ENCODE measurements around the gene CRACDL.
"Not testable (repeated sequence)": the region's sequence is repeated elsewhere in the genome, so short reads cannot be mapped to it uniquely, and the experiment has no call there.

Gene CRACDL

GRCh38 chr2:98882368-98882767, 53.7 kb downstream of the CRACDL start:
- DNase-seq (ENCODE audit: low read depth): no peak

DNA sequence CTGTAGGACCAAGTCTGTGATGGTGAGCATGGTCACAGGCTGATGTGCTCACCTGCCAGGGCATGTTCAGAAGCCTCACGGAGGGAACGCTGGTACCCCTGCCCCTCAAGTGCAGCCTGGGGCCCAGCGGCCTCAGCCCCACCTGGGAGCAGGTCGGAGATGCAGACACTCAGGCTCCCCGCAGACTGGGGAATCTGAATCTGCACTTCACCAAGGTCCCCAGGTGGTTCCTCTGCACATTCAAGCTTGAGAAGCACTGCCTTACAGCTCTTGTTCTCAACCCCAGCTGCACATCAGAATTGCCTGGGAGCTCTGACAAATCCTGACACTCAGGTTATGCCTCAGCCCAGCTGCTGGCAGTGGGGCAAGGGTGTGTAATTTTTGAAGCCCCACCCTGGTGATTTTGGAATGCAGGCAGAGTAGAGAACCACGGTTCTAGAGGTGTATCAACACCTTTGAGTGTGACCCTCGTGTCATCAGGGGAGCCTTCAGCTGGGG, 54.8 kb downstream of the CRACDL start:
- no peak for DNase-seq (ENCODE audit: low read depth)

- DNase-seq (ENCODE audit: low read depth): no peak
Observed at GRCh38 chr2:98880266-98881152, 55.5 kb downstream of the CRACDL start.

DNA sequence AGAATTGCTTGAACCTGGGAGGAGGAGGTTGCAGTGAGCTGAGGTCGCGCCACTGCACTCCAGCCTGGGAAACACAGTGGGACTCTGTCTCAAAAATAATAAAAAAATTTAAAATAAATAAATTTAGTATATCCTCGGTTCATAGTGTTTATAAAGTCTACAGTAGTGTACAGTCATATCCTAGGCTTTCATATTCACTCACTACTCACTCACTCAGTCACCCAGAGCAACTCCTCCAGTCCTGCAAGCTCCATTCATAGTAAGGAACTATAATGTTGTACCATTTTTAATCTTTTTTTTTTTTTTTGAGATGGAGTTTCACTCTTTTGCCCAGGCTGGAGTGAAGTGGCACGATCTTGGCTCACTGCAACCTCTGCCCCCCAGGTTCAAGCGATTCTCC, 58.4 kb downstream of the CRACDL start:
- not testable (repeated sequence) for DNase-seq (ENCODE audit: low read depth)

DNA sequence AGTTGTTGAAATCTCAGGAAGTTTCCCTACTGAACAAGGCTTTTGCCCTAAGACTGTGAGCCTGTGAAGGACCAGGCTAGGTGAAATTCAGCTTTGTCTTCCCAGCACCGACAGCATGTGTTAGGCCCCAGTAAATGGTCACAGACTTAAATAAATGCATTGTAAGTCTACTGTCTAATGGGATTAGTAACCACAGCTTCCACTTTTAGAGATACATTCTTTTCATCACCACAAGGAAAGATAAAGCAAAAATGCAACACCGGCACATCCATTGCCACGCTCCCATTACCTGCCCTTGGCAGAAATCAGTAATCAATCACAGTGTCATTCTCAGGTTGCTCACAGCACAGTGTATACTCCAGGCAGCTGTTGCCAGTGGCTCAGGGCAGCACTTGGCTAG, 59.3 kb downstream of the CRACDL start:
- no peak for DNase-seq (ENCODE audit: low read depth)

DNA sequence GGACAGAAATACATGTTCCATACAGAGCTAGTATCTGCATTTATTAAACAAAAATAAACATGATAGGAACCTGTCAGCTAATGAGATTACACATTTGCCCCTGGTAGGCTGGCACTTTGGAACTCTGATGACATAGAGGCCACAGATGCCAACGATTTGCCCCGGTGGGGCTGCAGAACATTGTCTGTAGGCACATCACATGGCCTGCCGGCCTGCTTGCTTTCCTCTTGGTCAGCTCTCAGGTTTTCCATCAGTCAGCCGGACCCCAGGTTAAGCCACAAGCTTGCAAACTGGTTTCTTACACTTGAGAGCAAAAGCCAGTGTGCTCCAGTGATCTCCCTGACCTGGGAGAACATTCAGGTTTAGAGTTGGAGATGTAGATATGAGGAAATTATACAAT, 60.3 kb downstream of the CRACDL start:
- DNase-seq (ENCODE audit: low read depth): no peak

- DNase-seq (ENCODE audit: low read depth): no peak
Observed at GRCh38 chr2:98875081-98875728, 60.8 kb downstream of the CRACDL start.

DNA sequence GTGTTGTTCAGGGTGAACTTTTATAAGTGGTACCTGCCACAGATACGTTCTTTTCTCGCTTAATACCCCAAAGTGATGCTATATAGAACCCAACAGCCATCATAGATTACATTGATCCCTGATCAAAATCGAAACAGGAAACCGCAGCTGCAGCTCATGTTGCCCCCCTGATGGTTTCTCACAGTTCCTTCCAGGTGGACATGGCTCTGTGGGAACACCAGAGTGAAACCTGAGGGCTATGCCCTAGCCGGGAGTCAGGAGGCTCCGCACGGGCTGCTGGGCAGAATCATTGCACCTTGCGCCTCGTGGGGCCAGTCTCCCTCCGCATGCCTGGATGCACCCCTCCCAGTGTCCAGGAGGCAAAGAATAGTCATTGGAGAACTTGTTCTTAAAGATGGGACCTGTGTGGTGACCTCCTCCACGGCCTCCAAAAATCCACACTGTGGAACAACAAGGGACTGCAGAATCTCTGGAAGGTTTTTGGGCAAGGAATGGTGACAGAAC, 61.8 kb downstream of the CRACDL start:
- DNase-seq (ENCODE audit: low read depth): no peak

DNA sequence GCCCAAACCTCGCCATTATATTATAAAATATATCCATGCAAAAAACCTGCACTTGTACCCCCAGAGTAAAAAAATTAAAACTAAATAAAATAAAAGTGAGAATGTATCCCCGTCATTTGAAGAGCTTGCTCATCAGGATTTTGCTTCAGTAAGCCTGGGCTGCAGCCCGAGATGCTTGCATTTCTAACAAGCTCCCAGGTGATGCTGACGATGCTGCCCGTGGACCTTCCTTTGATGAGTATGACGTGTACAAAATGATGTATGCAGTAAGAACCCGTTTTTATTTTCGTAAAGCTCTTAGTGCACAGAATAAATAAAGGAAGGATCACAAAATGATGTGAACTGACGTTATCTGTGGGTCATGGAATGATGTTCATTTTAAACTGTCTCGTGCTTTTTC, 63.5 kb downstream of the CRACDL start:
- no peak for DNase-seq (ENCODE audit: low read depth)

DNA sequence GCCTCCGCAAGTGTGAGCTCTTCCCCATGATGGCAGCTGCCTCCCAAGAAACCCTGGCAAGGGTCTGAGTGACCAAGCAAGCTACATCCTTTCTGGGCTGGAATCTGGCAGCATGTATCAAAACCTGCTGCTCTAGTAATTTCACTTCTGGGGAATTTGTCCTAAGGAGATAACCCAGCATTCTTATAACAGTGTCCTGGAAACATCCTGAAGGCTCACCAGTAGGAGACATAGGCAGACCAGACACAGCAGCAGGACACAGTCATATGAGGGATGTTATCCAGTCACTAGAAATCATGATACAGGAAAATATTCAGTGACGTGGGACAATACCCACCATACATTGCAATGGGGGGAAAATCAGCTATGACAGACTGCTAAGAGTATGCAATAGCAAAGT, 64.5 kb downstream of the CRACDL start:
- no peak for DNase-seq (ENCODE audit: low read depth)

DNA sequence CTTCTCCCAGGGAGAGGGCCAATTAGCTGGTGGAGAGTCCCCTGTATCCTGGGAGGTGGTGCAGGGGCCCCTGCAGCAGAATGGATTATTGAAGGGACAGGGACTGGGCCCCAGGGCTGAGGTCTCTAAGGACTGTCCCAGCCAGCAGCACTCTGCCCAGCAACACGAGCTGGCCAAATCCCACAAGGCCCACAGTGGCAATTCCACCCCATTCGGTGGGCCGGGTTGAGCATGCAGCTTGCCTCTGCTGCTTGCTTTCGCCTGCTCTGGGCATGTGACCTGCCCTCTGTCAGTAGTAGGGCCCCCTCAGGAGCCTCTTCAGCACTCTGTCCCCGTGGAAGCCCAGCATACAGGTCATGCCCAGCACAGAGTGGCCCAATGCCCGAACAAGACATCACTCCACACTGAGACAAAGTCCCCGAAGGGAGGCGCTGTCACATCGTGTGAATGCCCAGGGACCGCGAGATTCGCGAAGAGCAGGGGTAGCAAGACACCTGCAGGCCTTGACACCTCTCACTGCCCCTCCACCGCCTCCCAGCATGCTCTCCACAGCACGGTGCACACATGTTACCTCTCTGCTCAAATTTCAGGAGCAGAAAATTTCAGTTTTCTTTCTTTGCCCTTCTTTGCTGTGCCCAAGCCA, 65.4 kb downstream of the CRACDL start:
- DNase-seq (ENCODE audit: low read depth): no peak

GRCh38 chr2:98869870-98870269, 66.2 kb downstream of the CRACDL start:
- DNase-seq (ENCODE audit: low read depth): no peak

GRCh38 chr2:98869272-98869641, 66.8 kb downstream of the CRACDL start:
- DNase-seq (ENCODE audit: low read depth): no peak

DNA sequence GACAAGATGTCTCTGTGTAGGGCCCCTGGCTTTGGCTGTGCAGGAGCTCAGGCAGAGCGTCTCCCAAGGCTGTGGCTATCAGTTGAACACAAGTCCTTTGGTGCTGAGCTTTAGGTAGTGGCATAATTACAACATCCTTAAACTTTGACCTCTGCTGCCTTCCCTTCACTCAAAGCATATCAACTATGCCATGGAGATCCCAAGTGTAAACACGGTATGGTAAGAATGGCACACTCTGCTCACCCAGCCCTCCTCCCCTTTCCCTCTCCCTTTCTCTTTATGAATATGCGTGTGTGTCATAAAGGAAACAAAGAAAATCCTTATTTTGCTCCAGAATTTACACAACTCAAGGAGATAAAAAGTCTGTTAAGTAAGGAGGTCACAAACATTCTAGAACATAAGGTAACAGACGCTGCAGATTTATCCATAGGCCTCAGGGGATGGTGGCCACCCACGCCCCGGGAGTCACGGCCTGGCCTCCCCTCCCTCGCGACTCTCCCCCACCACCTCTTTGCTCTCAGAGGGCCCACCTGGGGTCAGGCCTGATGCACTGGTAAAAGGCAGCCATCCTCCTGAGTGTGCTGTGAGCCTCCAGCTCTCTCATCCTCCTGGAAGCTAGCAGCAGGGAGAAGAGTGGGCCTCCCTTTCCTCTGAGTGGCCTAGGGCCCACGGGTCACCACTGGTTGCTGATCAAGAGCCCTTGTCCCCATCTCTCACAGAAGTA, 67.3 kb downstream of the CRACDL start:
- DNase-seq (ENCODE audit: low read depth): no peak

GRCh38 chr2:98867539-98868309, 68.3 kb downstream of the CRACDL start:
- no peak for DNase-seq (ENCODE audit: low read depth)

DNA sequence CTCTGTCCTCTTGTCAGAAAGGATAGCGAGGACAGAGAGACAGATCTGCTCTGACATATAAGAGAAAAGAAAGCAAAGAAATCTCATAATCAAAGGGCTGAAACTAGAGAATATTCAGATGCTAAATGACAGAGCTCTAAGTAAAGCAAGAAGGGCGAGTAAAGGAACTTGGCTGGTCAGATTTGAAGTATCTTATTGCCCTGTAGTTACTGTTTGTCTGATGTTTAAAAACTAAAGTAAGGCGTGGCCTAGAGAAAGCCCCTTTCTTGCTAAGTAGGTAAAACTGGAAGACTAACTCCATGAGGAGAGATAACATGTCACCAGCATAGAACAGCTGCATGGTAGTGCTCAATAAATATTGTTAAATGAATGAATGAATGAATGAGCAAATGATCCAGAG, 70.0 kb downstream of the CRACDL start:
- no peak for DNase-seq (ENCODE audit: low read depth)

DNA sequence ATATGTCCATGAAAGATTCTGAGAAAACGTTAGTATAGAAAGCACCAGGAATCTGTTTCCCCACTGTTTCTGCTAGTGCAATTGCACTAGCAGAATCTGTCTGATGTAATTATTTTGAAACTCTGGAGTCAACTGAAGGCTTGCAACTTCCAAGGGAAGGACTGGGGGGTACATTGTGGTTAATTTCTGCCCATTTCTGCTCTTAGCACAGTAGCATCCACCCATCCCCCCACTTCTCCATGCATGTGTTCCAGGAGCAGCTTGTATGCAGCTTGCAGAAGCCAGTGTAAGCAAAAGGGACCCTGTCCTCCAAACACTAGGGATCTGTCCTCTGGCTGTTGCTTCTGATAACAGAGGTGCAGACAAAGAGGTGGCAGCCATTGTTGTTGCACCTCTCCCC, 74.4 kb downstream of the CRACDL start:
- no peak for DNase-seq (ENCODE audit: low read depth)

DNA sequence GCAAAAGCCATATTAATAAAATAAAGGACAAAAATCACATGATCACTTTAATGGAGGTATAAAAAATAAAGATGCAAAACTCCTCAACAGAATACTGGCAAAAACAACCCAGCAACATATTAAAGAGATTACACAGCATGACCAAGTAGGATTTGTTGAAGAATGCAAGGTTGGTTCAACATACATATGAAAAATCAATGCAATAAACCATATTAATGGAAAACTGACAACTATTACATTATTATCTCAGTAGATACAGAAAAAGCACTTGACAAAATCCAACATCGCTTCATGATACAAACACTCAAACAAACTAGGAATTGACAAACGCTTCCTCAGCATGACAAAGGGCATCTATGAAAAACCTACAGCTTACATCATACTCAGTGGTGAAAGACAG, 76.7 kb downstream of the CRACDL start:
- DNase-seq (ENCODE audit: low read depth): no peak

- no peak for DNase-seq (ENCODE audit: low read depth)
Observed at GRCh38 chr2:98857001-98857400, 79.0 kb downstream of the CRACDL start.

GRCh38 chr2:98854682-98855081, 81.3 kb downstream of the CRACDL start:
- no peak for DNase-seq (ENCODE audit: low read depth)

GRCh38 chr2:98852932-98853331, 83.1 kb downstream of the CRACDL start:
- no peak for DNase-seq (ENCODE audit: low read depth)
